Esophagus muscularis mucosa (tissue), 4 donors: ENCODE results near the gene SALL3.

Experiments used
- CTCF ChIP-seq, 3 experiments: fragments of 200-600 bp in 2 of 3; fragments of 450-650 bp in 1 of 3; sonication (generic) in 2 of 3; IDR thresholded peaks; one replicate each; pipeline ENCODE4 v1.5.1; 2017 to 2019; ENCODE audit warnings: antibody characterized with exemption in 3 of 3, mild to moderate bottlenecking in 2 of 3, moderate library complexity in 1 of 3
- EP300 ChIP-seq: sonication (generic); formaldehyde crosslinking; IDR thresholded peaks from one replicate; pipeline ENCODE4 v1.6.1; 2017; ENCODE audit warnings: antibody characterized with exemption
- POLR2A ChIP-seq: fragments of 450-650 bp; IDR thresholded peaks from one replicate; pipeline ENCODE4 v1.6.1; 2017; ENCODE audit warnings: antibody characterized with exemption, moderate library complexity, mild to moderate bottlenecking, low read depth
- POLR2AphosphoS5 ChIP-seq, 2 donors: sonication (generic); formaldehyde crosslinking; IDR thresholded peaks; one replicate each; pipeline ENCODE4 v1.6.1; 2017; ENCODE audit warnings: antibody characterized with exemption in 2 of 2

DNA sequence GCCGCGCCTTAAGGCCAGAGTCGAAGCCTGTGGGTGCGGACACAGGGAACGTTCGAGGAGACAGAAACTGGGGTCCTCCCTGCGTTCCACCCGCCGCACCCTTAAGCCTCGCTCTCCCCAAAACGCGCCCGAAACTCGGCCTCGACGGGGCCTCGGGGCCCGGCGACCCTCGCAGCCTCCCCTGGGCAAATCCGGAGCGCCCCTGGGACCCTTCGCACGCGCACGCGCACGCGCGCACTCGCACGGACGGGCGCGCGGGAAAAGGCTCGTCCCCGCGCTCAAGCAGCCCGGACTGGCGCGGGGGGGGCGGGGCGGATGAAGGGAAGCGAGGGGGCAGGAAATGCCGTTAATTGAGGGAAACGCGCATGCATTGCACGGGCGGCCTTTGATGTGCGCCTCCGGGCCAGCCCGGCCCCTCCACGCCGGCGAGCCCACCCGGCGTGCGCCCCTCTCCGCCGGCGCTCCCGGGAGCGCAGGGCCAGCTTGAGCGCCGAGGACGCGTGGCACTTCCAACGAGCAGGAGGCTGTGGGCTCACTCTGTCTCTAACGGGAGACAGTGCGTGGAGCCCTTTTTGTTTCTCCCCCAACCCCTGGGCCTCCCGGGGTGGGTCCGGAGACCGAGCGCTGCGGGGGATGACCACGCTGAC is 5.4 kb upstream of the SALL3 start:
- TF ChIP-seq CTCF (IDR thresholded peaks at IDR 0.05) = no peak
- TF ChIP-seq POLR2A = no peak
- TF ChIP-seq POLR2AphosphoS5 (IDR thresholded peaks at IDR 0.05) = no peak
- TF ChIP-seq EP300 = no peak
